SK-N-SH (cell line): Measurements from ENCODE around the gene LPP. TPM values are rescaled to one million over a fixed set of nuclear protein-coding genes. Genes with fewer than 3 reads are reported as not detected.

ENCODE experiments used
- CTCF ChIA-PET: fragments of 300-600, 350-600 bp; formaldehyde crosslinking; extraction: SDS; loops from one replicate; lab custom pipeline; 2021; lab: Yijun Ruan, JAX
- POLR2A ChIA-PET: fragments of 350-600 bp; sonication (Branson Sonifier 250); formaldehyde crosslinking; extraction: SDS; loops from one replicate; lab custom pipeline; 2020; ENCODE audit warnings: antibody characterized with exemption, inconsistent platforms; lab: Yijun Ruan, JAX
- DNase-seq: peaks from one replicate; pipeline ENCODE4 v3.0.0; 2012
- H2AFZ ChIP-seq: fragments of 200-600 bp; sonication (generic); 2 replicates; pipeline ENCODE4 v1.8.1; 2016; ENCODE audit warnings: antibody characterized with exemption, mild to moderate bottlenecking, low read depth
- H3F3A ChIP-seq: fragments of 200-600 bp; sonication (generic); replicated peaks from 2 replicates; pipeline ENCODE3; 2016; ENCODE audit warnings: antibody characterized with exemption, mild to moderate bottlenecking; ENCODE audit not compliant: insufficient read depth
- H3K27ac ChIP-seq, 2 experiments: fragments of 200-500 bp in 1 of 2; fragments of 200-600 bp in 1 of 2; sonication (Bioruptor generic) in 1 of 2; sonication (generic), shearing (Covaris generic) in 1 of 2; 2 replicates each; pipeline versions ENCODE4 v1.5.1 to v1.6.1; 2014 to 2016; ENCODE audit warnings: low read depth in 2 of 2, inconsistent platforms in 1 of 2, low read length in 1 of 2, mild to moderate bottlenecking in 1 of 2, mixed read lengths in 1 of 2
- H3K27me3 ChIP-seq: fragments of 200-600 bp; sonication (generic), shearing (Covaris generic); 2 replicates; pipeline ENCODE4 v1.6.1; 2016; ENCODE audit warnings: mixed run types; ENCODE audit not compliant: insufficient read depth
- H3K36me3 ChIP-seq, 2 experiments: fragments of 200-500 bp in 1 of 2; fragments of 200-600 bp in 1 of 2; sonication (Bioruptor generic) in 1 of 2; sonication (generic) in 1 of 2; replicated peaks in 1 of 2; 2 replicates each; pipeline versions ENCODE3 to v1.5.1; 2014 to 2016; ENCODE audit warnings: low read length in 1 of 2, mild to moderate bottlenecking in 1 of 2; ENCODE audit not compliant: insufficient read depth in 2 of 2, control insufficient read depth in 1 of 2
- H3K4me1 ChIP-seq, 2 experiments: fragments of 200-500 bp in 1 of 2; fragments of 200-600 bp in 1 of 2; sonication (Bioruptor generic) in 1 of 2; sonication (generic), shearing (Covaris generic) in 1 of 2; 2 replicates each; pipeline versions ENCODE4 v1.5.1 to v1.6.1; 2014 to 2016; ENCODE audit warnings: low read depth in 1 of 2, low read length in 1 of 2, mixed run types in 1 of 2; ENCODE audit not compliant: insufficient read depth in 2 of 2, control insufficient read depth in 1 of 2
- H3K4me2 ChIP-seq: fragments of 200-600 bp; sonication (generic), shearing (Covaris generic); 2 replicates; pipeline ENCODE4 v1.6.1; 2017; ENCODE audit warnings: mixed run types
- H3K4me3 ChIP-seq, 2 experiments: fragments of 200-500 bp in 1 of 2; fragments of 200-600 bp in 1 of 2; sonication (Bioruptor generic) in 1 of 2; sonication (generic), shearing (Covaris generic) in 1 of 2; 2 replicates each; pipeline versions ENCODE4 v1.5.1 to v1.8.1; 2014 to 2016; ENCODE audit warnings: low read depth in 2 of 2, inconsistent platforms in 1 of 2, low read length in 1 of 2, mild to moderate bottlenecking in 1 of 2, mixed read lengths in 1 of 2, moderate library complexity in 1 of 2
- H3K79me2 ChIP-seq: fragments of 200-600 bp; sonication (generic); 2 replicates; pipeline ENCODE4 v1.8.1; 2017; ENCODE audit warnings: mild to moderate bottlenecking; ENCODE audit not compliant: insufficient read depth
- H3K9ac ChIP-seq: fragments of 200-600 bp; sonication (generic); 2 replicates; pipeline ENCODE4 v1.6.1; 2017; ENCODE audit warnings: mixed run types
- H3K9me2 ChIP-seq: fragments of 200-600 bp; sonication (generic); 2 replicates; pipeline ENCODE4 v1.6.1; 2017; ENCODE audit warnings: mixed run types
- H3K9me3 ChIP-seq: fragments of 200-600 bp; sonication (generic); 2 replicates; pipeline ENCODE4 v1.6.1; 2017; ENCODE audit warnings: mixed run types, mild to moderate bottlenecking, moderate library complexity
- H4K20me1 ChIP-seq: fragments of 200-600 bp; sonication (generic); 2 replicates; pipeline ENCODE4 v1.6.1; 2017; ENCODE audit warnings: mild to moderate bottlenecking, mixed run types; ENCODE audit not compliant: insufficient read depth
- ELF1 ChIP-seq: IDR thresholded peaks from 2 replicates; pipeline ENCODE4 v1.4.0; 2012
- EP300 ChIP-seq, 2 experiments: IDR thresholded peaks; 2 replicates each; pipeline versions ENCODE4 v1.4.0 to v1.6.1; 2012; ENCODE audit warnings: borderline replicate concordance in 1 of 2, low read depth in 1 of 2, low read length in 1 of 2
- GABPA ChIP-seq: IDR thresholded peaks from 2 replicates; pipeline ENCODE4 v1.4.0; 2012; ENCODE audit warnings: low read depth, mild to moderate bottlenecking
- GATA2 ChIP-seq: sonication (generic); formaldehyde crosslinking; IDR thresholded peaks from 2 replicates; pipeline ENCODE4 v1.5.0; 2020; ENCODE audit warnings: mild to moderate bottlenecking, missing genetic modification reagents
- MEF2A ChIP-seq: IDR thresholded peaks from 2 replicates; pipeline ENCODE4 v1.4.0; 2012; ENCODE audit warnings: low read depth, borderline replicate concordance
- NRF1 ChIP-seq: IDR thresholded peaks from 2 replicates; pipeline ENCODE4 v1.6.1; 2012; ENCODE audit warnings: low read depth, mild to moderate bottlenecking, low read length
- POLR2AphosphoS5 ChIP-seq: IDR thresholded peaks from 2 replicates; pipeline ENCODE4 v1.6.1; 2012; ENCODE audit warnings: low read depth, low read length
- RCOR1 ChIP-seq: fragments of 150-350 bp; IDR thresholded peaks from 2 replicates; pipeline ENCODE4 v1.6.1; 2017; ENCODE audit warnings: antibody characterized with exemption, low read length
- RXRA ChIP-seq: IDR thresholded peaks from 2 replicates; pipeline ENCODE4 v1.4.0; 2012; ENCODE audit warnings: low read depth, mild to moderate bottlenecking, borderline replicate concordance
- SIN3A ChIP-seq: IDR thresholded peaks from 2 replicates; pipeline ENCODE4 v1.6.1; 2012; ENCODE audit warnings: low read depth, mild to moderate bottlenecking, low read length, moderate library complexity, borderline replicate concordance
- SMC3 ChIP-seq: IDR thresholded peaks from 2 replicates; pipeline ENCODE4 v1.6.1; 2012; ENCODE audit warnings: low read depth, low read length, improper control_type of control experiment
- TAF1 ChIP-seq: IDR thresholded peaks from 2 replicates; pipeline ENCODE4 v1.6.1; 2012; ENCODE audit warnings: low read depth, mild to moderate bottlenecking, low read length, moderate library complexity, borderline replicate concordance
- TEAD4 ChIP-seq: IDR thresholded peaks from 2 replicates; pipeline ENCODE4 v1.4.0; 2012; ENCODE audit warnings: mild to moderate bottlenecking, borderline replicate concordance; ENCODE audit not compliant: insufficient read depth
- WGBS: methylation state at CpG from one replicate; pipeline ENCODE4 v1.1.6; 2017; ENCODE audit warnings: low lambda C conversion rate; 5-methylcytosine and 5-hydroxymethylcytosine counted together
- polyA plus RNA-seq, 3 experiments: library from polyadenylated mRNA; depleted of rRNA; stranded (reverse); fragments of >200 nt; gene quantifications; 2 replicates each; pipeline ENCODE4 v1.2.3, GENCODE V29; 2012
- TF ChIP-seq, protein P1 (sequence below): fragments of 150-350 bp; IDR thresholded peaks from 2 replicates; pipeline ENCODE4 v1.6.1; 2016; ENCODE audit warnings: mild to moderate bottlenecking, low read depth, low read length
- TF ChIP-seq, protein P2 (sequence below): fragments of 150-350 bp; IDR thresholded peaks from 2 replicates; pipeline ENCODE4 v1.6.1; 2017; ENCODE audit warnings: antibody characterized with exemption, low read length, low read depth, borderline replicate concordance
- TF ChIP-seq, protein P3 (sequence below): fragments of 200-600 bp; sonication (generic); IDR thresholded peaks from 2 replicates; pipeline ENCODE4 v1.6.1; 2017; ENCODE audit warnings: antibody characterized with exemption, mild to moderate bottlenecking, moderate library complexity
- TF ChIP-seq, protein P4 (sequence below): IDR thresholded peaks from 2 replicates; pipeline ENCODE4 v1.6.1; 2012; ENCODE audit warnings: mild to moderate bottlenecking, low read depth, low read length, moderate library complexity
- TF ChIP-seq, protein P5 (sequence below): IDR thresholded peaks from 2 replicates; pipeline ENCODE4 v1.4.0; 2012; ENCODE audit warnings: low read depth, borderline replicate concordance
- TF ChIP-seq, protein P6 (sequence below): IDR thresholded peaks from 2 replicates; pipeline ENCODE4 v1.4.0; 2012; ENCODE audit warnings: low read depth

Gene LPP
- polyA plus RNA-seq, 1 of the 3 experiments (the other 2 are of a cell fraction): 6.6 TPM

DNA sequence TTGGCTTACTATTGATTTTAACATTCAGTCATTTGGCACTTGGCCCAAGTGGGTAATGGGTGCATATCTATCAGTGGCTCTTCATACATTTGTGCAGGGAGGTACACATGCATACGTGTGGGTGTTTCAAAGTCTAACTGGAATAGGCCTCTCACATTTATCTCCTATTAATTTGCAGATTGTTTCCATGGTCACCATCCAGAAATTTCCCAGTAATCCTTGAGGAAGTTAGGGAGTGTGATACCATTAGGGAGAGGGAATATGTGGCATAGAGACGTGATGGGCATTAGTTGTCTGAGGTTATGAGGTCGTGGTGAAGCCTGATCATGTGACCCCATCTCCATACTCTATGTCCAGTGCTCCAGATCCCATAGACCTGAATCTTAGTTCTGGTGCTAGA lies 102.8 kb downstream of the LPP start (continued):
- TF ChIP-seq NRF1: no peak
- no peak for TF ChIP-seq ELF1
- no peak for TF ChIP-seq GABPA
- no peak for TF ChIP-seq RCOR1
- TF ChIP-seq, protein P1, sequence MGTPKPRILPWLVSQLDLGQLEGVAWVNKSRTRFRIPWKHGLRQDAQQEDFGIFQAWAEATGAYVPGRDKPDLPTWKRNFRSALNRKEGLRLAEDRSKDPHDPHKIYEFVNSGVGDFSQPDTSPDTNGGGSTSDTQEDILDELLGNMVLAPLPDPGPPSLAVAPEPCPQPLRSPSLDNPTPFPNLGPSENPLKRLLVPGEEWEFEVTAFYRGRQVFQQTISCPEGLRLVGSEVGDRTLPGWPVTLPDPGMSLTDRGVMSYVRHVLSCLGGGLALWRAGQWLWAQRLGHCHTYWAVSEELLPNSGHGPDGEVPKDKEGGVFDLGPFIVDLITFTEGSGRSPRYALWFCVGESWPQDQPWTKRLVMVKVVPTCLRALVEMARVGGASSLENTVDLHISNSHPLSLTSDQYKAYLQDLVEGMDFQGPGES: no peak
- TF ChIP-seq TEAD4: no peak
- TF ChIP-seq, protein P2, sequence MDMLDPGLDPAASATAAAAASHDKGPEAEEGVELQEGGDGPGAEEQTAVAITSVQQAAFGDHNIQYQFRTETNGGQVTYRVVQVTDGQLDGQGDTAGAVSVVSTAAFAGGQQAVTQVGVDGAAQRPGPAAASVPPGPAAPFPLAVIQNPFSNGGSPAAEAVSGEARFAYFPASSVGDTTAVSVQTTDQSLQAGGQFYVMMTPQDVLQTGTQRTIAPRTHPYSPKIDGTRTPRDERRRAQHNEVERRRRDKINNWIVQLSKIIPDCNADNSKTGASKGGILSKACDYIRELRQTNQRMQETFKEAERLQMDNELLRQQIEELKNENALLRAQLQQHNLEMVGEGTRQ: no peak

DNA sequence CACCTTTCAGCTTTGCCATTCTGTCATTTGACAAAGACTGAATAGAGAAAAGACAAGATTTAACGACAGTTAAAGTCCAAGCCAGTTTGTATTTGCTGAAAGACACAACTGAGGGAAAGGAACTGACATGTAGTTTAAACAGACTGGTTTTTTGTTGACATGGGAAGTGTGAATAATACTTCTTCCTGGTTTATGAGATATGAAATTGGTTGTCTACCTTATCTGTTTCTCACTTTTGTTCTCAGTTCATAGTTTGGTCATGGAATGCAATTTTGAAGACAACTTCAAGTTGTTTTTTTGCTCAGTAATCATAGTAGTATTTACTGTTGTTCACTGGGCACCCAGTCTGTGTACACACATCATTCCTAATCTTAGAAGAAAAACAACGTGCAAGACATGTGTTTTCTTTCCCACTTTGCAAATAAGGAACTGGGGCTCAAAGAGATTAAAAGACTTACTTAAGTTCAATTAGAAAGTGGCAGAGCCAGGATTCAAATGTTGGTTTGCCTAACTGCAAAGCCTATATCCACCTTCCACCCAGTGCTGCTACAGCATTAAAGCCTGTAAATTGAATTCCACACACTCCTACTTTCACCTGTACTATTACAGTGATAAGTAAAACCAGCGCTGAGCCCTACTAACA lies 103.5 kb downstream of the LPP start:
- H2AFZ ChIP-seq: no peak overlapping the region
- H3K36me3 ChIP-seq: peaks cover 0 to 18% of the 10 kb centered on the region in 2 experiments
- WGBS: 31% methylated on average over 3 of the region's 3 CpGs
- CTCF ChIA-PET: no interaction called here
- H3K4me2 ChIP-seq: no peak overlapping the region
- peaks cover 90% of the 10 kb centered on the region for H3K79me2 ChIP-seq
- H3K4me1 ChIP-seq: peaks cover 0 to 21% of the 10 kb centered on the region in 2 experiments; a peak in 2 of 4 replicates
- no peaks in the 10 kb centered on the region for H3K27me3 ChIP-seq
- H3K9me2 ChIP-seq: no peaks in the 10 kb centered on the region
- POLR2A ChIA-PET: no interaction called here
- H4K20me1 ChIP-seq: no peaks in the 10 kb centered on the region
- H3K9ac ChIP-seq: no peak overlapping the region
- no peak overlapping the region for H3K4me3 ChIP-seq
- no peak for DNase-seq
- peaks cover 22% of the 10 kb centered on the region for H3F3A ChIP-seq
- no peaks in the 10 kb centered on the region; the same call in 1 of the 2 replicates for H3K9me3 ChIP-seq
- no peak overlapping the region for H3K27ac ChIP-seq
- TF ChIP-seq SMC3 (no peak), MEF2A (no peak), TAF1 (no peak), GATA2 (CRISPR knock-in tag) (no peak), RXRA (no peak), RCOR1 (no peak), EP300 (IDR thresholded peaks at IDR 0.05; ENCODE audit: borderline replicate concordance in 1 of 2, low read depth in 1 of 2, low read length in 1 of 2) (no peak), SIN3A (no peak), POLR2AphosphoS5 (no peak)
- TF ChIP-seq, protein P3, sequence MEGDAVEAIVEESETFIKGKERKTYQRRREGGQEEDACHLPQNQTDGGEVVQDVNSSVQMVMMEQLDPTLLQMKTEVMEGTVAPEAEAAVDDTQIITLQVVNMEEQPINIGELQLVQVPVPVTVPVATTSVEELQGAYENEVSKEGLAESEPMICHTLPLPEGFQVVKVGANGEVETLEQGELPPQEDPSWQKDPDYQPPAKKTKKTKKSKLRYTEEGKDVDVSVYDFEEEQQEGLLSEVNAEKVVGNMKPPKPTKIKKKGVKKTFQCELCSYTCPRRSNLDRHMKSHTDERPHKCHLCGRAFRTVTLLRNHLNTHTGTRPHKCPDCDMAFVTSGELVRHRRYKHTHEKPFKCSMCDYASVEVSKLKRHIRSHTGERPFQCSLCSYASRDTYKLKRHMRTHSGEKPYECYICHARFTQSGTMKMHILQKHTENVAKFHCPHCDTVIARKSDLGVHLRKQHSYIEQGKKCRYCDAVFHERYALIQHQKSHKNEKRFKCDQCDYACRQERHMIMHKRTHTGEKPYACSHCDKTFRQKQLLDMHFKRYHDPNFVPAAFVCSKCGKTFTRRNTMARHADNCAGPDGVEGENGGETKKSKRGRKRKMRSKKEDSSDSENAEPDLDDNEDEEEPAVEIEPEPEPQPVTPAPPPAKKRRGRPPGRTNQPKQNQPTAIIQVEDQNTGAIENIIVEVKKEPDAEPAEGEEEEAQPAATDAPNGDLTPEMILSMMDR: no peak
- TF ChIP-seq, protein P1: no peak
- TF ChIP-seq, protein P4, sequence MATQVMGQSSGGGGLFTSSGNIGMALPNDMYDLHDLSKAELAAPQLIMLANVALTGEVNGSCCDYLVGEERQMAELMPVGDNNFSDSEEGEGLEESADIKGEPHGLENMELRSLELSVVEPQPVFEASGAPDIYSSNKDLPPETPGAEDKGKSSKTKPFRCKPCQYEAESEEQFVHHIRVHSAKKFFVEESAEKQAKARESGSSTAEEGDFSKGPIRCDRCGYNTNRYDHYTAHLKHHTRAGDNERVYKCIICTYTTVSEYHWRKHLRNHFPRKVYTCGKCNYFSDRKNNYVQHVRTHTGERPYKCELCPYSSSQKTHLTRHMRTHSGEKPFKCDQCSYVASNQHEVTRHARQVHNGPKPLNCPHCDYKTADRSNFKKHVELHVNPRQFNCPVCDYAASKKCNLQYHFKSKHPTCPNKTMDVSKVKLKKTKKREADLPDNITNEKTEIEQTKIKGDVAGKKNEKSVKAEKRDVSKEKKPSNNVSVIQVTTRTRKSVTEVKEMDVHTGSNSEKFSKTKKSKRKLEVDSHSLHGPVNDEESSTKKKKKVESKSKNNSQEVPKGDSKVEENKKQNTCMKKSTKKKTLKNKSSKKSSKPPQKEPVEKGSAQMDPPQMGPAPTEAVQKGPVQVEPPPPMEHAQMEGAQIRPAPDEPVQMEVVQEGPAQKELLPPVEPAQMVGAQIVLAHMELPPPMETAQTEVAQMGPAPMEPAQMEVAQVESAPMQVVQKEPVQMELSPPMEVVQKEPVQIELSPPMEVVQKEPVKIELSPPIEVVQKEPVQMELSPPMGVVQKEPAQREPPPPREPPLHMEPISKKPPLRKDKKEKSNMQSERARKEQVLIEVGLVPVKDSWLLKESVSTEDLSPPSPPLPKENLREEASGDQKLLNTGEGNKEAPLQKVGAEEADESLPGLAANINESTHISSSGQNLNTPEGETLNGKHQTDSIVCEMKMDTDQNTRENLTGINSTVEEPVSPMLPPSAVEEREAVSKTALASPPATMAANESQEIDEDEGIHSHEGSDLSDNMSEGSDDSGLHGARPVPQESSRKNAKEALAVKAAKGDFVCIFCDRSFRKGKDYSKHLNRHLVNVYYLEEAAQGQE: no peak
- TF ChIP-seq, protein P5, sequence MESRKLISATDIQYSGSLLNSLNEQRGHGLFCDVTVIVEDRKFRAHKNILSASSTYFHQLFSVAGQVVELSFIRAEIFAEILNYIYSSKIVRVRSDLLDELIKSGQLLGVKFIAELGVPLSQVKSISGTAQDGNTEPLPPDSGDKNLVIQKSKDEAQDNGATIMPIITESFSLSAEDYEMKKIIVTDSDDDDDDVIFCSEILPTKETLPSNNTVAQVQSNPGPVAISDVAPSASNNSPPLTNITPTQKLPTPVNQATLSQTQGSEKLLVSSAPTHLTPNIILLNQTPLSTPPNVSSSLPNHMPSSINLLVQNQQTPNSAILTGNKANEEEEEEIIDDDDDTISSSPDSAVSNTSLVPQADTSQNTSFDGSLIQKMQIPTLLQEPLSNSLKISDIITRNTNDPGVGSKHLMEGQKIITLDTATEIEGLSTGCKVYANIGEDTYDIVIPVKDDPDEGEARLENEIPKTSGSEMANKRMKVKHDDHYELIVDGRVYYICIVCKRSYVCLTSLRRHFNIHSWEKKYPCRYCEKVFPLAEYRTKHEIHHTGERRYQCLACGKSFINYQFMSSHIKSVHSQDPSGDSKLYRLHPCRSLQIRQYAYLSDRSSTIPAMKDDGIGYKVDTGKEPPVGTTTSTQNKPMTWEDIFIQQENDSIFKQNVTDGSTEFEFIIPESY: no peak
- TF ChIP-seq, protein P6, sequence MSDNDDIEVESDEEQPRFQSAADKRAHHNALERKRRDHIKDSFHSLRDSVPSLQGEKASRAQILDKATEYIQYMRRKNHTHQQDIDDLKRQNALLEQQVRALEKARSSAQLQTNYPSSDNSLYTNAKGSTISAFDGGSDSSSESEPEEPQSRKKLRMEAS: no peak
